ENCODE measurements around the gene WDR7. TPM values are rescaled to one million over a fixed set of nuclear protein-coding genes. Genes with fewer than 3 reads are reported as not detected.

The WDR7 gene
- polyA plus RNA-seq, 2 of the 4 experiments (the other 2 are of a cell fraction) = 4.2 to 7.0 TPM

GRCh38 chr18:56775701-56776100, 124.5 kb downstream of the WDR7 start:
- ChIA-PET CTCF (no interaction called here), POLR2A (no interaction called here)
- Histone ChIP-seq H3K27ac (no peak overlapping the region), H3K4me3 (no peak overlapping the region), H3K9me3 (no peaks in the 10 kb centered on the region), H3K4me1 (no peaks in the 10 kb centered on the region), H3K4me2 (no peak overlapping the region)
- TF ChIP-seq TFCP2L1 (CRISPR knock-in tag; IDR thresholded peaks at IDR 0.05) (no peak), RARB (CRISPR knock-in tag; IDR thresholded peaks at IDR 0.05) (no peak), KDM1A (IDR thresholded peaks at IDR 0.05; ENCODE audit: low read depth) (no peak), HEYL (CRISPR knock-in tag; IDR thresholded peaks at IDR 0.05) (no peak), HOXB13 (CRISPR knock-in tag; IDR thresholded peaks at IDR 0.05; ENCODE audit: low read depth) (no peak), BCL3 (IDR thresholded peaks at IDR 0.05) (no peak), NR3C1 (IDR thresholded peaks at IDR 0.05) (no peak), RCOR1 (IDR thresholded peaks at IDR 0.05; ENCODE audit: low read depth, low read length) (no peak), RNF2 (IDR thresholded peaks at IDR 0.05; ENCODE audit: borderline replicate concordance, low read depth) (no peak), PHF8 (IDR thresholded peaks at IDR 0.05; ENCODE audit: borderline replicate concordance, low read depth) (no peak), RAD21 (conservative IDR thresholded peaks at IDR 0.05 in 1 of 2, IDR thresholded peaks at IDR 0.05 in 1 of 2) (no peak), CBX8 (IDR thresholded peaks at IDR 0.05) (no peak), JUNB (IDR thresholded peaks at IDR 0.05) (no peak)
- no peak for FAIRE-seq
- WGBS (ENCODE audit: missing lambda C conversion rate) = 82% methylated on average over 6 of the region's 6 CpGs
- DNase-seq (ENCODE audit: low read depth in 1 of 2, low spot score in 1 of 2) = no peak
- no peak for ATAC-seq

- 81% methylated on average over 5 of the region's 5 CpGs for WGBS (ENCODE audit: missing lambda C conversion rate)
- TF ChIP-seq HMGXB4 (CRISPR knock-in tag; IDR thresholded peaks at IDR 0.05; ENCODE audit: borderline replicate concordance) (no peak), EP300 (IDR thresholded peaks at IDR 0.05) (no peak), MAFK (IDR thresholded peaks at IDR 0.05; ENCODE audit: partially characterized antibody) (no peak), CTCF (IDR thresholded peaks at IDR 0.05) (no peak), FOXS1 (CRISPR knock-in tag; IDR thresholded peaks at IDR 0.05) (no peak), KDM5A (IDR thresholded peaks at IDR 0.05) (no peak), RAD21 (conservative IDR thresholded peaks at IDR 0.05 in 1 of 2, IDR thresholded peaks at IDR 0.05 in 1 of 2) (no peak), PHF8 (IDR thresholded peaks at IDR 0.05; ENCODE audit: borderline replicate concordance, low read depth) (no peak), MAZ (IDR thresholded peaks at IDR 0.05; ENCODE audit: borderline replicate concordance, low read depth, low read length) (no peak), JUN (IDR thresholded peaks at IDR 0.05) (no peak), FOSL2 (IDR thresholded peaks at IDR 0.05) (no peak), FOSL2 (CRISPR knock-in tag; IDR thresholded peaks at IDR 0.05) (no peak), BCL3 (IDR thresholded peaks at IDR 0.05) (no peak), SREBF2 (IDR thresholded peaks at IDR 0.05) (no peak)
- no peaks in the 10 kb centered on the region for H3K4me1 ChIP-seq
- H3K9me3 ChIP-seq = no peaks in the 10 kb centered on the region
- no peak overlapping the region for H3K27ac ChIP-seq
- POLR2A ChIA-PET = no interaction called here
- CTCF ChIA-PET = interaction anchor here (0.9 kb wide), 1 partner anchor 651 kb away, joined by 3 read pairs; no protein-coding TSS in a partner anchor
- no peak for ATAC-seq
- H3K4me3 ChIP-seq = no peak overlapping the region
- H3K4me2 ChIP-seq = no peak overlapping the region
- DNase-seq (ENCODE audit: low read depth in 1 of 2, low spot score in 1 of 2) = no peak
- FAIRE-seq = no peak
These were observed 136.2 kb downstream of the WDR7 start for GRCh38 chr18:56787390-56787789.

Measured in A549 (cell line).